H4 (cell line): ENCODE results near the gene MXRA8. TPM values are rescaled to one million over a fixed set of nuclear protein-coding genes. Genes with fewer than 3 reads are reported as not detected.
"Not testable (repeated sequence)": the region's sequence is repeated elsewhere in the genome, so short reads cannot be mapped to it uniquely, and the experiment has no call there.

ENCODE experiments used
- DNase-seq: peaks from one replicate; pipeline ENCODE4 v3.0.0-alpha.2; 2015; ENCODE audit warnings: low spot score
- total RNA-seq: library from RNA; depleted of rRNA; stranded (reverse); fragments of >200 nt; shearing (Covaris generic); gene quantifications from 2 replicates; pipeline ENCODE4 v1.2.3, GENCODE V29; 2014

The MXRA8 gene
- total RNA-seq, 1 experiment from 2014 or later = 41.2 TPM

DNA sequence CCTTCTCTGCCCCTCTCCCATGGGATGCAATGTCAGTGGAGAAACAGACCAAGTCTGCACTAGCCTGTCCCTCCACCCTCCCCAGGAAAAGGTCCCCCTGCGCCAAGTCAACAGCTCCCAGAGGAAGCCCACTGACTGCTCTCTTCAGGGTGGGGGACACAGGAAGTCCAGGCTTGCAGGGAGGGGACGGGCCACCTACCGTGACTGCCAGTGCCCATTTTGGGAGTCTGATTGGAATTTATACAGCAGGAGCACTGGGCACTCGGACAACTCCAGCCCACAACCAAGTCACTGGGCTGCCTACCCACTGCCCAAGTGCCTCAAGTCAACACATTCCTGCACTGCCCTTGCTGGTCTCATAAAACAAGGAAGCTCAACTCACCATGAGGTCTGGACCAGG, 34.7 kb upstream of the MXRA8 start:
- DNase-seq = no peak

DNA sequence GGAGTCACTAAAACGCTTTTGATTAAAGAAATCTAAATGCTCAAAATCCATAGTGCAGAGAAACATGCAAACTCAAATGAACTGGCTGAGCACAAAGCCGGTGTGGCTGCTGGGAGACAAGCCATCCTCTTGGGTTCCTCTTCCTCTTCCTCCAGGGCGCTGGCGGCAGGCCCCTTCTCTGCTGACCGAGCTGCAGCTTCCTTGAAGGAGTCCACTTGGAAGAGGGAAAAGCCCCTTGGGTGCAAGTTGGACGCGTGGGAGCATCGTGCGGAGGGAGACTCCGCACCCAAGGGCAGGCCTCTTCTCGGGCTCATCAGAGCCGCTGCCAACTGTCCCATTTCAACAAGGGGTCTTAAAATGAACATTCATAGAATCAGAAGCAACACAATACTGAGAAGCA, 32.9 kb upstream of the MXRA8 start:
- DNase-seq = no peak

DNA sequence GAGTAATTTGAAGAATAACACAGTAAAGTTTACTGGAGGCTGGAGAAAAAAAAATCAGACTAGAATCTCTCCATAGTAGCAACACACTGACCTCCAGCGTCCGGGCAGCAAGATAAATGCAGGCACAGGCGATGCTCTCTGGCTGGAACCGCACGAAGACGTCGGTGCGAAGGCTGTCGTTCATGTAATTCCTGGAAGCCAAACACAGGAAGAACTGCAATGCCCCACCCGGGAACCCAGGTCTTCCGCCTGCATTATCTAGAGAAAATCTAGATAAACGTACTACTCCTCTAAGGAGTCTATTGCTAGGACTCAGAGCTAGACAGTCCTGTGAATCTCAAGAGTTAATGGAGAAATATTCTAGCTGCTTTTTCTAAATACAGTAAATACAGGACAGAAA, 32.3 kb upstream of the MXRA8 start:
- DNase-seq = no peak

GRCh38 chr1:1388078-1388472, 29.7 kb upstream of the MXRA8 start:
- no peak for DNase-seq

- DNase-seq = no peak
These were observed 29.0 kb upstream of the MXRA8 start for GRCh38 chr1:1387098-1388077.

GRCh38 chr1:1385931-1386330, 27.6 kb upstream of the MXRA8 start:
- DNase-seq = no peak

- DNase-seq = not testable (repeated sequence)
These were observed 27.0 kb upstream of the MXRA8 start for GRCh38 chr1:1385339-1385738.

DNA sequence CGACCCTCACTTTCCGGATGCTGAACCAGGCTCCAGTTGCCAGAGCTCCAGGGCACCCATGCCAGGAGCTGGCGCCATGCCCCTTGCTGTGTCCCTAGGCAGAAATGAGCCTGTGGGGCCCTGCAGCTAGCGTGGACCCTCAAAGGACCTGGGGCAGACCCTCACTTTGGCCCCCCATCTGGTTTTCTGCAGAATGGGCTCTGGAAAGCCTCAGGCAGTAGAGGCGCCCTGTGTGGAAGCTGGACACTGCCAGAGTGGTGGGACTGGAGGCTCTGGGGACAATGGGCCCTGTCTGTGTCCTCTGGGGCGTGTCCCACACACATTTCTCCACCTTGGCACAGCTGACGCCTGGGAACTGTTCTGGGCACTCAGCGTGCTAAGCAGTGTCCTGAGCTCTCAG, 22.9 kb upstream of the MXRA8 start:
- DNase-seq = no peak

- DNase-seq = no peak
These were observed 22.5 kb upstream of the MXRA8 start for GRCh38 chr1:1380860-1381259.

DNA sequence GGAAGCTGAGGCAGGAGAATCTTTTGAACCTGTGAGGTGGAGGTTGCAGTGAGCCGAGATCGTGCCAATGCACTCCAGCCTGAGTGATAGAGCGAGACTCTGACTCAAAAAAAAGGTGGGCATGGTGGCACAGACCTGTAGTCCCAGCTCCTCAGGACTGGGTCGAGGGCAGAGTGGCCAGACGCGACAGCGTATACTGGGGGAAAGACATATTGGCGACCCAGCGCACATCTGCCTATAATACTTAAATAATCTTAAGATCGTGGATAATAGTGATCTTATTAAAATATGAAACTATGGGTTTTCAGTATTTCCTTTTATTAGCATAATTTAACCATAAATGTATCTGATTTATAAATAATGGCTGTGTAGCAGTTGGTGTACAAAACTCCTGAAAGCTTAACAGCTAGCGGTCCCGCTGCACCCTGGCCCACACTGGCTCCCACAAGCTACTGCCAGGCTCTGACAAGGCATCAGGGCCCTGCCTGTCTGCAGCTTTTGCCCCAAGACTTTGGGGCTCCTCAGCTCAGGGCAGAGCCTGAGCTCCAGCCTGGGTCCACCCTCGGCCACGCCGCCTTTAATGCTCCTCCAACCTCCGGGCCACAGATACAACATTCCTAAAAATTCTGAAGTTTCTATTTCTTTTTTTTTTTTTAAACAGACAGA, 19.3 kb upstream of the MXRA8 start:
- DNase-seq = no peak

DNA sequence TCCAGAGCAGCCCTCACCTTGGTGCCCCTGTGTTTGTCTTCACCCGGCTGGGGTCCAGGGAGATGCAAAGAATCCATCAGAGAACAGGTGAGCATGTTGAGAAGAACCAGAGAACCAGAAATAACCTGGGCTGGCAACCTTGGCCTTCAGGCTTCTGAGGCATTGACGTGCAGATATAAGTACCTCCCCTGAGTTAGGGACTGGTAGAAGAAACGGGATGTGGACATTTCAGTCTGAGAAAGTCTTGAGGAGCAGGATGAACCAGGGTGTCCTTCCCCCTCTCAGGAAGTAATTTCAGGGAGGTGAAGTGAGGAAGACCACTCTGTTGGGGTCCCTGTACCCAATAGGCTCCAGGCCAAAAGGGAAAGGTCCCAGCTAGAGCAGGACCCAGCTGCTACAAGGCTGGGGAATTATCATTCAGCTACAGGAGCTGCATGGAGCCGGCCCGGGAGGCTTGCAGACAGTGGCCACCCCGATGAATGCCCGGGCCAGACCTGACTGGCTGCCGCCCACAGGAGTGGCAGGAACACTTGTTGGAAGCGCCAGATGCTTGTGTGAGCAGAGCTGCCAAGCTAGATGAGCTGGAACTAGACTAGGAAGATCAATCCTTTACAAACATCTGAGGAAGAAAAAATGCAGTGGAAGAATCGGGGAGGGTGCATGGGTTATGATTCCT, 18.3 kb upstream of the MXRA8 start:
- DNase-seq = no peak

- DNase-seq = peak; percentile 100
These were observed 16.7 kb upstream of the MXRA8 start, which contains the start of gene AURKAIP1 for GRCh38 chr1:1374929-1375662. Gene AURKAIP1 (minus strand): TSS chr1:1375207. CDS start chr1:1374756, 451 bp downstream.

GRCh38 chr1:1374589-1374928, 16.2 kb upstream of the MXRA8 start:
- no peak for DNase-seq

DNA sequence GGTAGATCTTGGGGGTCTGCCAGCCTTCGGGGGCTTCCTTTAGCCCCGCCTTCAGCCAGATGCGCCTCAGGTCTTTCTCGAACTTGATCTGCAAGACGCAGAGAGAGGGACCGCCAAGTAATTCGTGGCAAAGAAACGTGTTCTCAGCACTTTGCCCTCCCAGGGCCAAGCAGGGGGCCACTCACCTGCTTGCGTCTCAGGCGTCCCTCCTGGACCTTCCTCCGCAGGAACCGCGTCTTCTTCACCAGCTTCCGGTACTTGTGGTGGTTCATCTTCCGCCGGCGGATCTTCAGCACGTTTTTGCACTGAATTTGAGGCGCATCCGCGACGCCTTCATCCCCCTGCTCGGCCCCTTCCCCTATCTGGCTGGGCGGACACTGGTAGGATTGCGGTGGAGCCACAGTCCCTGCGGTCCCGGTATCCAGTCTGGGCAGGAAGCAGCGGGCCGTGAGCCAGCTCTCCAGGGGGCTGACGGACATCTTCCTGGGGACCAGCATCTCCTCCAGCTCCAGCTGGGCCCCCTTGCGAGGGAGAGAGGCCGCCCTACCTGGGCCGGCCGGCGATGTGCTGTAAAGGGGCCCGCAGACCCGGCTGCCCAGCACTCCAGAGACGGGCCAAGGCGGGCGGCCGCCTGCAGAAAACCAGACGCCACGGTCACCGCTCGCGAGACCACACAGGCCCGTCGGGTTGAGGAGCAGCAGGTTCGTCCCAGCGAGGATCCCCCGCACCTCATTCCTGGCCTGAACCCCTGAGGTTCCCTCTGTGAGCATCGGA, 15.6 kb upstream of the MXRA8 start:
- DNase-seq = no peak

GRCh38 chr1:1373051-1373814, 14.9 kb upstream of the MXRA8 start:
- no peak for DNase-seq

GRCh38 chr1:1371746-1372711, 13.7 kb upstream of the MXRA8 start:
- no peak for DNase-seq

GRCh38 chr1:1371364-1371745, 13.0 kb upstream of the MXRA8 start:
- no peak for DNase-seq

DNA sequence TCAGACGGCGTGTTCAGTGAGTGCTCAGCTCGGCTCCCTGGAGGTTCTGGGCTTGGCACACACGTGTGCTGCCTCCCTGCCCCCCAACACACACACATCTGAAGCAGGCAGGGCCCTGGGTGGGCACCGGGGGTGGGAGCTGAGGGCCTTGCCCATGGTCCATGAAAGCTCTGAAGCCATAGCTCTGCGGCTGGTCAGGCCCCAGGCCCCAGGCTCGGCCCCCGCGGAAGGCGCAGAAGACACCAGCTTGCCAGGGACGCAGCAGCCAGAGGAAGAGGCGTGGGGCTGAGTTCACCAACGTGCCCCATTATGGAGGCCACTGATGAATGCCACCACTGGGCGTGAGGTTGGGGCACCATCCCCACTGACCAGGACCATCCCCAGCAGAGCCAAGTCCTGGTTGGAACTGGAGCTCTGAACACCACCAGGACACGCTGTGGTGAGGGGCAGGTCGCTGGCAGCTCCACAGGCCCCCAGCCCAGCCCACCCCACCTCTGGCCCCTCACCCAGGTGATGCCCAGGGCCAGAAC, 12.5 kb upstream of the MXRA8 start:
- no peak for DNase-seq

DNA sequence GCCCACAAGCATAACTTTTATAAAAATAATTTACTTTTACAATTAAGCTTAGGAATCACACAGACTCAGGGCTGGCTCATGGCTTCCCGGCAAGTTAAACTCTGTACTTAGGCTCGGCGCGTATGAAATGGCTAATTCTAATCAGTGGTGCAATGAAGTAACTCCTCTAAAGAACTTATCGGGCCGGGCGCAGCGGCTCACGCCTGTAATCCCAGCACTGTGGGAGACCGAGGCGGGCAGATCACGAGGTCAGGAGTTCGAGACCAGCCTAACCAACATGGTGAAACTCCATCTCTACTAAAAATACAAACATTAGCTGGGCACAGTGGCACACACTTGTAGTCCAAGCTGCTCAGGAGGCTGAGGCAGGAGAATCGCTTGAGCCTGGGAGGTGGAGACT, 11.7 kb upstream of the MXRA8 start:
- not testable (repeated sequence) for DNase-seq
